NCI-H2196 (cell line): ENCODE results near the gene LSM6.

Experiments used
- DNase-seq: peaks from one replicate; lab custom pipeline; 2025; ENCODE audit not compliant: unreplicated experiment; lab: John Stamatoyannopoulos, UW

The LSM6 gene

DNA sequence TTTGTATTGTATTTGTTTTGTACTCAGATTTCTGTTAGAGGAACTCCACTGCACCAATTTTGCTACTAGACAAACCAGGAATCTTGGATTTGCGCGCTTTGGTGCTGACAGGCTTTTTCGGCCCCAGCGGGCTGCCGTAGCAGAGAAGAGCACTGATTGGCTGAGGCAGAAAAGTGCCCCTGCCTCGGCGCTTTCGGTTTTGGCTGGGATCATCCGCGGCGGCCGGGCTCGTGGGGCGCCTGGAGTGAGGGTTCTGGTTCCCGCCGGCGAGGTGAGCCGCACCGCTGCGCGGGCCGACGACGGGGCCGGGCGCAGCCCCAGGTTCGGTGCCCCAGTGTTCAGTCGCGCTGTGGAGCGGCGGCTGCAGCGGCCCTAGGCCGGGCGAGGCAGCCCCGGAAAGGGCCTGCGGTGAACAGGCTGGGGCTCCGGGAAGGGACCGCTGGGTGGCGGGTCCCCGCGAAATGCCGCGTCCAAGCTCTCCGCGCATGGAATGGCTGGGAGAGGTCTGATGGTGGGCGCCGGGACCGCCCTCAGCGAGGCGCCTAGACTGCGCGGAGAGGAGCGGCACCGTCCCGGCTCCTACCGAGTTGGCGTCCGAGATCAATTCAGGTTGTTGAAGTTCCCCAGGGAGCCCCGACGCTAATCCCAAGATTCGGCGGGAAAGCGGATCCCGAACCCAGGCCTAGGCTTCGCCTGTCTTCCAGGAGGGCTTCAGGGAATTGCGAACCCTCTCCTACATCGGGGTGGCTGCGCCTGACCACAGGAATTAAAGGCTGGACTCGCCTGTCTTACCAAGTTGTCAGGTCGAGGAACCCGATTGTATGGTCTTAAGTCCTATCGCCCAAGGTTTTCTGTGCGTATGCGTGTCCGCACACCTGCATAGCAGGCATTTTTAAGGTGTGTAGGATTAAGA lies at the start of gene LSM6:
Gene LSM6, plus strand, starts transcription at position 178 of the 913 bp plus-strand sequence. CDS start 7,204 bp downstream, outside the sequence.
- peak; percentile 60 for DNase-seq

DNA sequence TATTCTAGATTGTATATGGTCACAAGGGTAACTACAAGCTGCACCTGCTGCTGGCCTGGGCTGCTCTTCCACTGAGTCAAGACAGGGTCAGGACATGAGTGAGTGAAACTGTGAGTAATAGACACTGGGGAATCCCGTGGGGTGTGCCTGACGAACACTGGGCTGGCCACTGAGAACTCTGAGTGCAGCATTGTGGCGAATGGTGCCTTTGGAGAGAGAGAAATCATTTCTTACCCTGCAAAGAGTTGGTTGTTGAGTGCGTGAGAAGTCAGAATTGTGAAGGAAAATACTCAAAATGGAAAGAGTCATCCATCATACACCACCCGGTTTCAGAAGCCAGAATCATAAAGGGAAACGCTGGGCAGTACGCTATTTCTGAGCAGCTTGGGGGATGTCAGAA lies 43.1 kb upstream of the LSM6 start:
- DNase-seq, result no peak

DNA sequence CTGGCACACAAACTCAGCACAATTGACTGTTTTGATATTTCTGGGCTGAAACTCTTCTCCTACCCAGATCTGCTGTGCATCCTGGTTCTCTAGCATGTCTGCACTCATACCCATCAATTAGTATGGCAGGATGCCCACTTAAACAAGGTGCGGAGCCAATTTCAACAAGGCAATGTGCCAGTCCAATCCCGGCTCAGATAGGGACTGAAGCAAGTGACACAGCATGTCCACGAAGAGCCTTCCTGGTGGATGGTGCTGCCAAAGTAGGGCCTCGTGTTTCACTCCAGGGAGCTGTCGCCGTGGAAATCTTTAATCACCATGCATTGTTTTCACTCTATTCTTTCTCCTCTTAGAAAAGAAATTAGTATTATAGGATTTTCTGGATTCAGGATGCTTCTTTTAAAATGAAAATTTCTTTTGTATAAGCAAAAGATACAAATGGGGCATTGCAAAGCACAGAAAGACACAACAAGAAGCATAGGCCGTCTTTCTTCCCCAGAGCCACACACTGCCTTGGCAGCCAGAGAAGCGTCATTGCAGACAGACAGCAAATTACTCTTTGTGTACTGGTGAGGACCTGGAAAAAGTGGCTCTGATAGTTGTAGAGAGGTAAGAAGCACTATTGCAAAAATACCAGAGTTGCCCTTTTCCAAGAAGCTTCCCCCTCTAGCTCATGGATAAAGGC lies 40.6 kb upstream of the LSM6 start:
- peak; percentile 70 for DNase-seq

DNA sequence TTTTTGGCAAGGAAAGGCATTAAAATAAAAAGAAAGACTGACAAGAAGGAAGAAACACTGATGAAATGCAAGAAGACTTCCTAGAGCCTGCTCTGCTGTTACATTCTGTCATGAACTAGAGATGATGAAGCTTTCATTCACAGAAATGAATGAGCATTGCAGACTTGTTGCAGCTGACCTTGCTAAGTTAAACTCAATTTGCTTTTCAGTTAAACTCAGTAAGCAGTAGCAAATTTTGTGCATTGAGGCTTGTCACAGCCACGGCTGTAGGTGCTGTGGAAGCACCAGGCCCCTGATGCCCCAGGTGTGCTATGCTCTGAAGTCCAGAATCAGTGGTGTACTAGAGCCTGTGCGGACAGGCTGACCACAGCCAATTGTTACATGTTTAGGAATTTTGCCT lies 39.6 kb upstream of the LSM6 start:
- DNase-seq, result no peak

DNA sequence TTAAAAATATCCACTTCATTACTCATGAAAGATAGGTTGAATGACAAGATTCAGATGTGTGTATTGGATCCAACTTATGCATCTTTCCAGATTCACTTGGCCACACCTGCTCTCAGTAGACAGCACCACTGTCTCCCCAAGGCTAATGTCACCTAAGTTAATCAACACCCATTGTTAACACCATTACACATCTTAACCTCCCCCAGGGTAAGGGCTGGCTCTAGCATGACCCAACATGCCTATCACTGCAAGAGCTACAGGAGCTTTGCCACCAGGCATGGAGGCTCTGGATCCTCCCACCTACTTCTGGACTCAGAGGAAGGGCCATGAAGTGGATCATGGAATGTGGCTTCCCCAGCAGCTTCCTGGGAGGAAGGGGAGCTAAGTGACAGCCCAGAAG lies 32.8 kb upstream of the LSM6 start:
- DNase-seq, result no peak

DNA sequence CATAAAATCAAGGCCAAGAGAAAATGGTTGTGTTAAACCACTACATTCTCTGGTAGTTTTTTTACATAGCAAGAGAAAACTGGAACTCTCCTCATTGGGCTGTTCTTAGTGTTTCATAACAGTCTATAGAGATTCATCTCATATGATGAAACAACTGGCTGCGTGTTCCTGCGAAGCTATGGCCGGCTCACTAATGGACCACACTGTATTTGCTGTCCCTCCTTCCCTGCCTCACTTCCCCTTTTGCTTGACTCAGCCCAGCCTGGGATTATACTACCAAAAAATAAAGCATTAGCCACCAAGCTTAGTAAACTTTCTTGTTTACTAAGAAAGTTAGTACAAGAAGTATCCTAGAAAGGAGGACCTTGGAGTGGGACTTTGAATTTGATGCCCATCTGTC lies 31.6 kb upstream of the LSM6 start:
- DNase-seq, result no peak

DNA sequence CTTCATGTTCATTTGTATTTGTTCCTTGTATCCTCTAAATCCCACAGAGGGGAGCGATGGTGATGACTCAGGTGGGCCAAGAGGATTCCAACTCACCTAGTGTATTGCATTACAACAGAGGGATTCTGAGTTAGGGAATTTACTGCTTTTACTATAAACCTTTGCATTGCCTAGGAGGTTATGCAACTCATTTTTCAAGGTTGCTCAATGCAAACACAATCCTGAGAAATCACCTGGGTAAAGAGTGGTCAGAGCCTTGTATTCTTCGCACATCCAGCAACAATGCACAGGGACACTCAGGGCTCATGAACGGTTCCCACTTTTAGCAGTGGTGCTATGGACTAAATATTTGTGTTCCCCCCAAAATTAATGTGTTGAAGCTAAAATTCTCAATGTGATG lies 28.6 kb upstream of the LSM6 start:
- DNase-seq, result no peak

DNA sequence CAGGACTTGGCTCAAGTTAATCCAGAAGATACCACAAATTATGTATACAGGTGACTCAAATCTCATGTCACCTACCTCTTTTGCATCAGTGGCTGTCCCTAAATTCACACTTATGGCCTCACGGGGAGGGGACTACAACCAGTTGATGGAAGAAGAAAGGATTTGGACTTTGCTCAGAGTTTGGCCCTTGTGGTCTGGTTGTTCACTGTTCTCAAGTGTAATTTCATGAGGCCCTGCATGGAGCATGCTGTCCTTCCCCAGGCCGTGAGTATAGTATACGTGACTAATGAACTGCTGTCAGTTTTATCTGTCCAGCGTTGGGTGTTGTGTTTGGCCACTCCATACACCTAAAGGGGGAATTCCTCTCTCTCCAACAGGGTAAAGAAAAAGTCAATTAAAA lies 27.5 kb upstream of the LSM6 start:
- DNase-seq, result no peak

DNA sequence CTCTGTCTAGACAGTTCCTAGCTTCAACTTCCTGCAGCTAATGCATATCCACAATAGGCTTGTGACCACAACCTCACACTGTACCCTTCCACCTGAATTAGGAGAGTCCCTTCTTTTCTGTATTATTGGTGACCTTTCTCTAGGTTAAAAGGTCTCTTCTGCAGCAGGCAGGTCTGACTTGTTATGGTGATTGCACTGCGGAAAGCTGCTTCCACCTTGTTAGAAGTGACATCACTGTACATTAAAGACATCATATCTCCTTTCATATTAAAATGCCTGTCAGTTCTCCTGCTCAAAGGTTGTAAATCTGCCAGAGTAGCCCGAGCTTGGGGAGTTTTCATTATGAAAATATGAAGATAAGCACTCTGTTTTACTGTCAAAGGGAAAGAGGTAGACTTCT lies 21.5 kb upstream of the LSM6 start:
- DNase-seq, result no peak

DNA sequence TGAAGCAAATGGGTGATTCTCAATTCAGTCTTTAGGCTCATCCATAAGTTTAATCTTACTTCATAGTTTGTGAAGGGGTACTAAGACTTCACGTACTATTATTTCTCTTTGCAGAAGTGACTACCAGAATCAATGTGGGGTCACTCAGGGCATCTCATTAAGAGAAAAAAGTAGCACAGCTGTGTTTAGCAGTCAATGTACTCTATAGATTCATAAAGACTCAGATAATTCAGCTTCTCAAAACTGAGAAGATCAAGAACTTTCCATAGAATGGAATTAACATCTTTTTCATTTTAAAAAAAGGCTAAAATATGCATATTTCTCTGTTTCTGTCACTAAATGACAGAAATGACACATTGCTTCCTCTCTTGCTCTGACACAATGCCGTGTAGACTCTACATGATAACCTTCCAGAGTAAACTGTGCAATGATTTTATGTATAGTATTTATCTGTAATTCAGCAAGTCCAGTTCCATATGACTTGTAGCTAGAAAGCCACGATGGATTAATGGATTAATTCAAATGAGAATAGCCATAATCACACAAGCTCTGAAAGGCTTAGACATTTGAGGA lies 20.3 kb upstream of the LSM6 start:
- no peak for DNase-seq

DNA sequence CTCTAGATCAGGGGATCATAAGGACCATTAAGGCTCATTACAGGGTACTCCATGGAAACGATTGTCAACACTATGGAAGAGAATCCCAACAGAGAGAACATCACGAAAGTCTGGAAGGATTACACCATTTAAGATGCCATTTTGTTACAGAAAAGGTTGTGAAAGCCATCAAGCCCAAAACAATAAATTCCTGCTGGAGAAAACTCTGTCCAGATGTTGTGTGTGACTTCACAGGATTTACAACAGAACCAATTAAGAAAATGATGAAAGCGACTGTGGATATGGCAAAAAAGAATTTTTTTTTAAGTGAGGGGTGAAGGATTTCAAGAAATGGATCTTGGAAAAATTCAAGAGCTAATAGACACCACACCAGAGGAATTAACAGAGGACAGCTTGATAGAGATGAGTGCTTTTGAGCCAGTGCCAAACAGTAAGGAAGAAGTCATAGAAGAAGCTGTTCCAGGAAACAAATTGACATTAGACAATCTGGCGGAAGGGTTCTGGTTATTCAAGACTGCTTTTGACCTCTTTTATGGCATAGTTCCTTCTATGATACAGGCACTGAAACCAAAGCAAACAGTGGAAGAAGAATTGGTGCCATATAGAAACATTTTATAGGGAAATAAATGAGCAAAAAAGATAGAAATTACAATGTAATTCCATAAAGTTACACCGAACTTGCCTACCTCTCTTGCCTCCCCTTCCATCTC lies 17.3 kb upstream of the LSM6 start:
- no peak for DNase-seq

DNA sequence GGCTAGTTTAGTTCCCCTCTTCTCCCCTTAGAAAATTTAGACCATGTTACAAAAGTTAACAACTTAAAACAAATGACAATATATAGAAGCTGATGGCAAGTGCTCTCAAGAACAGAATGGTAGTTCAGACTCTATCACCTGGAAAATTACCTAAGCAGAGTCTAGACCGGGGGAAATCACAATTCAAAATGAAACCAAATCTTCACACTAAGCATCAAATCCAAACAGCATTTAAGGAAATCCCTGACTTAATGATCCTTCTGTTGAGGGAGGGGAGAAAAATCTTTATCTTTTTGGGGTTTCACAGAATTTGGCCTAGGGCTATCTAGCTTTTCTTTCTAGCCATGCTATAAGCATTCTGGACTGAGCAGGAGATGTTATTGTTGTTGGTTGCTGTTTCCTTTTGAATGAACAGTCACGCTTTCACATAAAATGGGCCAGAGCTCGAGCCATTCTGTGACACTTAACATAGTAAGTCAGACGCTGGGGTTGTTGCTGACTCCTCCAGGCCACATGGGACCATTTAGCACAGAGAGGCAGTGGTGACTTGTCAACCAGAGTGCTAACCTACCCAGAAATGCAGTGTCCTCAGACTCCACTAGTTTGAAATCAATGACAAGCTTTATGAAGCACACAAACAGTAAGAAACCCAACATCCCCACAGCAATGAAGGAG lies 16.0 kb upstream of the LSM6 start:
- DNase-seq, result no peak

DNA sequence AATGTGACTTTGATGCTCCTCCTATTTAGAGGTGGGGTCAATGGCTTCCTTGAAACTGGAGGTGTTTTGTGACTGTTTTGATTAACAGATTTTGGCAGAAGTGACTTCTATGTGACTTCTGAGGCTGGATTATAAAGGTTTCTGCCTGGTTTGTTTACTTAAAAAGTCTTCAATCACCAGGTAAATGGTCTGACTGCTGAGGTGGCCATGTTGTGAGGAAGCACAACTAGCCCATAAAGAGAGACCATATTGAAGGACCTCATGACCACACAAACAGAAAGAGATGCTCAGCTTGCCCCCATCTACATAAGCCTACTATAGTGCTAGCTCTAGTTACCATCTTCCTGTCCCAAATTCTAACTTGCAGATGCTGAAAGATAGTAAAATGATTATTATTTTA lies 14.3 kb upstream of the LSM6 start:
- no peak for DNase-seq

DNA sequence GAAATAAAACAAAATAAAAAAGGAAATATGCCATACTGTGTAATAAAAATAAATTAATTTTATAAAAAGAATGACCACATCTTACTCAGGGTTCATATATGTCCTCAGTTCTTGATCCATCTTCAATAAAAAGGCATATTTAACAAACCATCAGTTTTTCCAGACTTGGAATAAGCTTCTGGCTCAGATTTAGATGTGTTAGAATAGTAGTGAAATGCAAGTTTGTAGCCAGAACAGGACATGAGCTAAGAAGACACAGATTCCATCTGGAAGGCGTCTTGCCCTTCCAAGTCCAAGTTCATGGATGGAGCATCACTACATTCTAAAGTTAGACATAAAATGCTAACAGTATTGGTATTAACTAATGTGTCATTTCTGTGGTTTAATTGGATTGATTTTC lies 10.3 kb upstream of the LSM6 start:
- DNase-seq, result no peak

DNA sequence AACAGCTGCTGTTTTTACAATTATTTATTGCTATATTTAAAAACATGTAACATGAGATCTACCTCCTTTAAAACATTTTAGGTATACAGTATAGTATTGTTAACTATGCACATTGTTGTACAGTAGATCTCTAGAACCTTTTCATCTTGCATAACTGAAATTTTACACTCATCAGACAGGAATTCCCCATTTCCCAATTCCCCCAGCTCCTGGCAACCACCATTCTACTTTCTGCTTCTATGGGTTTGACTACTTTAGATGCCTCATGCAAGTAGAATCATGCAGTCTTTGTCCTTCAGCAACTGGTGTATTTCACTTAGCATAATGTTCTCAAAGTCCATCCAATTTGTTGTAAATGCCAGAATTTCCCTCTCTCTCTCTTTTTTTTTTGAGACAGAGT lies 9.7 kb upstream of the LSM6 start:
- DNase-seq, result no peak

DNA sequence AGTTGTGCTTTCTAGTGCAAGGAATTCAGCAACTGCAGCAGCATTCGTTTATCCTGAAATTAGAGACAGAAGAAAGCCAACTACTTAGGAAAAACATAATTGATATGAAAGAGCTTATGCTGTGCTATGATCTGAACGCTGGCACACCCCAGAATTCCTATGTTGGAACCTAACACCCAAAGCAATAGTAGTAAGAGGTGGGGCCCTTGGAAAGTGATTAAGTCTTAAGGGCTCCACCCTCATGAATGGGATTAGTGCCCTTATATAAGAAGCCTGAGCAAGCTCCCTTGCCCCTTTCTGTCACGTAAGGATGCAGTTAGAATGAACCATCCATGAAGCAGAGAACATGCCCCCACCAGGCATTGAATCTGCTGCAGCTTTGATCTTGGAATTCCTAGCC lies 5.4 kb upstream of the LSM6 start:
- DNase-seq, result no peak

DNA sequence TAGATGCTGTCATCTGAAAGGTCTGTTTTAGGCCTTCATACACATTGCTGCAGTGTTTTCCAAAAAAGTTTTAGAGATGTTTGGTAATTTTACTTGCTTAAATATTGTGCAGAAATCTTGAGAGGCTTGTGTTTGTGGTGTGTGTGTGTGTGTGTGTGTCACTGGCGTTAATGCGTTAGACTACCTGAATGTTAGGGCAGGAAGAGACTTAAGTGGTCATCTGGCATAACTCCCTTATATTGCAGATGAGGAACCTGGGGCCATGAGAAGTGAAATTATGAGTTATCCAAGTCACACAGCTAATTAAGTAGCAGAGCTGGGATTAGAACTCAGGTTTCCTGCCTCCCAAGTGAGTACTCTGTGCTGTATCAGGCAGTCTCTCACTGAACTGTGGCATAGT lies 1.4 kb downstream of the LSM6 start:
- DNase-seq, result no peak

DNA sequence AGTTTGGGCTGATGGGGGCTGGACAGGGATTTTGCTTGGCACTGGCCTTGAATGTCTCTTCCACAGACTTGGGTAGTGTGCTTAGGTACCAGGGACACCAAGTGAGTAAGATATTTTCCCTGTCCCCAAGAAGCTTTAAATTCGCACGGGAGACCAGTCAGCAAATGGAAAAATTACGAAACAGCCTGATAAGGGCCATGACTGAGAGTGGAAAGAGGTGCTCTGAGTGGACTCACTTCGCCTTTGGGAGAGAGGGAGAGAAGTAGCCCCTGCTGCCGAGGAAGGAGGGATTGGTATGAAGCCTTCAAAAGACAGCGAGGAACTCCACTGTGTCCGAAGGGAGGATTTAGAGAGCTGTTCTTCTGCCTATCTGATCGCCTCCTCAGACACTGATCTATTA lies 2.6 kb downstream of the LSM6 start:
- DNase-seq, result no peak

DNA sequence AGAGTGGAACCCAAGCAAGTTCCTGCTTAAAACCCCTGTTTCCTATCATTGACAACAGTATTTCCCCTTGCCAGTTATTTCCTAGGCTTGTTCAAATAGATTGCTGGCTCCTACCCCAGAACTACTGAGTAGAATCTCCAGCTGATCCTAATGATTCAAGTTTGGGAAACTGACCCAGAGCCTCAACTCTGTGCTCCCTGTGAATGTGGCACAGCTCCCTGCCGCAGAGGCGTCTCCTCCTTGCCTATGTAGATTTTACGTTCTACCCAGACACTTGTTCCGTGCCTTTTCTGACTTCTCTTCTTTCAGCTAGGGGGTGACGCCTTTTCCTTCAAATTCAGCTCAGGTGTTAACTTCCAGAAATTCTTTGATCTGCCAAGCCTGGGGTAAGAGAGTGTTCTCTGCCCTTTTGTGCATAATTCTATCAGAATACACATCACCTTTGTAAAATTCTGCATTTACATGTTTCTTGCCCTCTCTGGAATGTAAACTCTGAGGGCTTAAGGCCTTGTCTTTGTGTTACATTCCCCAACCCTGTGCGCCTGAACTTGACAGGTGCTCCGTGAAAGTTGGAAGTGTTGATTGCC lies 4.4 kb downstream of the LSM6 start:
- DNase-seq, result no peak

DNA sequence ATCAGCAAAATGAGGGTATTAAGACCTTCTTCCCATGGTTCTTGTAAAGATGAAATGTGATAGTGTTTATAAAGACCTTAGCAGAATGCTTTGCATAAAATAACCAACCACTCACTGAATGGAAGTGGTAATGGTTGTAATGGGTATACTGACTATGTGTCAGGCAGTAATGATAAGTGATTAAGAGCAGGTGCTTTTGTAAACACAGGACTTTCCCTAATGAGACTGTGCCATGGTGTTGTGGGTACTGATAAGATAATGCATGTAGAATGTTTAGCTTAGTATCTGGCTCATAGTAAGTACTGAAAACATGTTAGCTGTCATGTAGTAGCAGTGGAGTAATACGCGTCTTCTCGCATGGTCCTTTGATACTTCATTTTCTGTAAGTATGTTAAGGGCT lies 6.9 kb downstream of the LSM6 start:
- DNase-seq, result no peak

DNA sequence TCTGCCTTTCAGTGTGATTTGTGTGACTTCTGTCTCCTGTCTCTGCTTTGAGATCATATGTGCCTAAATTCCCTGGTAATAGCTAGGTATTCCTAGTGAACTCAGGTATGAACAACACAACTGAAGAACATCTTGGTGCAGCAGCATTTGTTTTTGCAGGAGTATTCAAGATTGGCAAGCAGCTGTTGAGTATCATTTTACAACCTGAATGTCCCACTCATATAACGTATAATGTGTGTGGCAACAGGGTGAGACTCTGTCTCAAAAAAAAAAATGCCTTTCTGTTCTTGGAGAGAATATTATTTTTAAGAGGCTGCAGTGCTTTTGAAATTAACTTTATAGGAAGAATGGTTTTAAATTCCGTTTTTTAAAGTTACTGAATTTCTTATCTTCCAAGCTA lies 7.7 kb downstream of the LSM6 start:
- DNase-seq, result no peak
